ENCODE measurements around the gene ECHDC3. TPM values are rescaled to one million over a fixed set of nuclear protein-coding genes. Genes with fewer than 3 reads are reported as not detected.

Gene ECHDC3
- total RNA-seq, 6 experiments from 2014 or later: 0.10 to 1.4 (median 0.23) TPM; not detected in 1

- Mint-ChIP-seq H3K27me3 (ENCODE audit: insufficient read depth) (peaks cover 6% of the 10 kb centered on the region; the same call in 1 of the 2 replicates), H3K4me3 (no peak overlapping the region), H3K36me3 (ENCODE audit: low read depth) (no peaks in the 10 kb centered on the region), H3K4me1 (ENCODE audit: low read depth) (peaks cover 18% of the 10 kb centered on the region), H3K9me3 (no peaks in the 10 kb centered on the region), H3K27ac (no peak overlapping the region)
- no peak for TF ChIP-seq CTCF (IDR thresholded peaks at IDR 0.05)
- no peak for DNase-seq
Observed at GRCh38 chr10:11810973-11811372, 68.8 kb downstream of the ECHDC3 start.

- DNase-seq: no peak
- no peak for TF ChIP-seq CTCF (IDR thresholded peaks at IDR 0.05)
- Mint-ChIP-seq H3K27ac (no peak overlapping the region), H3K36me3 (ENCODE audit: low read depth) (no peaks in the 10 kb centered on the region), H3K9me3 (no peaks in the 10 kb centered on the region), H3K27me3 (ENCODE audit: insufficient read depth) (peaks cover 4% of the 10 kb centered on the region; the same call in 1 of the 2 replicates), H3K4me3 (no peak overlapping the region), H3K4me1 (ENCODE audit: low read depth) (peaks cover 18% of the 10 kb centered on the region)
Observed at GRCh38 chr10:11813177-11813576, 71.0 kb downstream of the ECHDC3 start.

Other genes with a start within 250 kb of the ECHDC3 start
- 10 to 100 TPM in 5 of 6 experiments, 1 to 10 TPM in 1; 9.8 to 13.3 (median 11.8) TPM for gene USP6NL, start 130.7 kb upstream of the ECHDC3 start, total RNA-seq (2021; fragmentation: NEBNext Ultra II Directional; extraction: Animal tissue kit (Norgen Biotek cat#: 25700))
- gene PROSER2, start 81.0 kb downstream of the ECHDC3 start, total RNA-seq (2021; fragmentation: NEBNext Ultra II Directional; extraction: Animal tissue kit (Norgen Biotek cat#: 25700)): 1 to 10 TPM in 5 of 6 experiments, under 1 TPM in 1; 0.74 to 2.9 (median 1.5) TPM